GM12801 (cell line): ENCODE measurements around the gene PXT1.

Source experiments
- CTCF ChIP-seq: IDR thresholded peaks from one replicate; pipeline ENCODE4 v1.5.1; 2011; ENCODE audit warnings: control low read depth; ENCODE audit not compliant: insufficient read length; ENCODE audit errors: extremely low read depth

The PXT1 gene

GRCh38 chr6:36384095-36384494, 58.6 kb downstream of the PXT1 start:
- no peak for TF ChIP-seq CTCF

DNA sequence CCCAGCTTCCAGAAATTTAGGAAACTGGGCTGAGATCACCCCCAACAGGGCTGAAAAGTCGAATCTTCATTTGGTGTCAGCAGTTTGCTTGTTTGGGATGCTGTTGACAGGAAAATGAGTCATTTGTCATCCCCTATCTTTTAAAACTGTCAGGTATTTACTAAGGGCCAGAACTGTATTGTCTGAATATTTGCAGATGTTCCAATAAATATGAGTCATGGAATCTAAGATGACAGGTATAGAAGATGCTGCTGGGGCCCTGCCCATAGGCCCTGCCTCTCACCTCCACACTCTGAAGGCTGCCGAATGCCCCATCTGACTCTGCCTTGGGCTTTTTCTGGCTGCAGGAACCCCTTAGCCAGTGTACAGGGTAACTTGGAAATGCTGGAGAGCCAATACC, 59.0 kb downstream of the PXT1 start:
- TF ChIP-seq CTCF: no peak

GRCh38 chr6:36382976-36383375, 59.7 kb downstream of the PXT1 start:
- no peak for TF ChIP-seq CTCF

- TF ChIP-seq CTCF: no peak
Observed at GRCh38 chr6:36381502-36382389, 60.9 kb downstream of the PXT1 start.

GRCh38 chr6:36380166-36380565, 62.5 kb downstream of the PXT1 start:
- TF ChIP-seq CTCF: no peak

DNA sequence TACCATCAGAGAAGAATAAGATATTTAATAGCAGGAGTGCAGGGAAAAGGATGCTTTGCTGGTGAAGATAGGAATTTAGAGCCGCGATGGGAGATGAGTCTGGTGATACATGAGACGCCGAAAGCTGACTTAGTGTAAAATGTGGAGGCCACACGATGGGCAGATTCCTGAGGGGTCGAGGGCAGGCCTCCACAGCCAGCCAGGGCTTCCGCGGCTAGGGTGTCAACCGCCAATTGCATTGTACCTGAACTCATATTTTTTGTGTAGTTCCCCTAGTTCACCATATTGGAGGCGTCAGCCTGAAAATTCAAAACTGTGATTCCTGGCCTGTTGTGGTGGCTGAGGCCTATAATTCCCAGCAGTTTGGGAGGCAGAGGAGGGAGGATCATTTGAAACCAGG, 63.7 kb downstream of the PXT1 start:
- no peak for TF ChIP-seq CTCF

DNA sequence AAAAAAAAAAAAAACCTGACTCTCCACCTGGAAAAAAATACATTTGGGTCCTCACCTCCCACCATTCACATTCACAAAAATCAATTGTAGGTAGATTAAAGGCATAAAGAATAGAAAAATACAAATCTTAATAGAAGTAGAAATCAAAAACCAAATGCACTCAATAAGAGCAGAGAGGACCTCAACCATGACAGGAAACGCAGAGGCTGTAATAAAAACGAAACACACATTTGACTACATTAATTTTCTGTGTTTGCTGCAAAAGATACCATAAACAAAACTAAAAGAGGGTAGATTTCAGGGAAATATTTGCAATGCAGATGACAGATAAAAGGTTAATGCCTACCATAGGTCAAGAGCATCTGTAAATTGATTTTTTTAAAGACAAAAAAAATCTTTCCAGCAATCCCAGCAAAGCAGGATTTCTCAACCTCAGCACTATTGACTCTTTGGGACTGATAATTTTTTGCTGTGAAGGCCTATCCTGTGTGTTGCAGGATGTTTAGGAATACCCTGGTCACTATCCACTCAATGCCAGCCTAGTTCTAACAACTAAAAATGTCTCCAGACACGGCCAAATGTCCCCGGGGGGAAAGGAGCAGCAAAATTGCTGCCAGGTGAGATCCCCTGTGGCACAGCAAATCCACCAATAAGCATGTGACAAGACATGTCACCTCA, 64.3 kb downstream of the PXT1 start:
- no peak for TF ChIP-seq CTCF
